IPS-18c (cell line): ENCODE measurements around the gene RSPH1.

ENCODE experiments used
- H3K4me3 ChIP-seq: 2 replicates; pipeline ENCODE4 v1.7.0; 2013; ENCODE audit warnings: low read depth, mild to moderate bottlenecking, low read length, moderate library complexity; ENCODE audit not compliant: insufficient read depth
- H3K9me3 ChIP-seq: one replicate; pipeline ENCODE4 v1.6.1; 2013; ENCODE audit warnings: mild to moderate bottlenecking, low read length, moderate library complexity; ENCODE audit not compliant: control insufficient read depth, insufficient read depth

The RSPH1 gene

DNA sequence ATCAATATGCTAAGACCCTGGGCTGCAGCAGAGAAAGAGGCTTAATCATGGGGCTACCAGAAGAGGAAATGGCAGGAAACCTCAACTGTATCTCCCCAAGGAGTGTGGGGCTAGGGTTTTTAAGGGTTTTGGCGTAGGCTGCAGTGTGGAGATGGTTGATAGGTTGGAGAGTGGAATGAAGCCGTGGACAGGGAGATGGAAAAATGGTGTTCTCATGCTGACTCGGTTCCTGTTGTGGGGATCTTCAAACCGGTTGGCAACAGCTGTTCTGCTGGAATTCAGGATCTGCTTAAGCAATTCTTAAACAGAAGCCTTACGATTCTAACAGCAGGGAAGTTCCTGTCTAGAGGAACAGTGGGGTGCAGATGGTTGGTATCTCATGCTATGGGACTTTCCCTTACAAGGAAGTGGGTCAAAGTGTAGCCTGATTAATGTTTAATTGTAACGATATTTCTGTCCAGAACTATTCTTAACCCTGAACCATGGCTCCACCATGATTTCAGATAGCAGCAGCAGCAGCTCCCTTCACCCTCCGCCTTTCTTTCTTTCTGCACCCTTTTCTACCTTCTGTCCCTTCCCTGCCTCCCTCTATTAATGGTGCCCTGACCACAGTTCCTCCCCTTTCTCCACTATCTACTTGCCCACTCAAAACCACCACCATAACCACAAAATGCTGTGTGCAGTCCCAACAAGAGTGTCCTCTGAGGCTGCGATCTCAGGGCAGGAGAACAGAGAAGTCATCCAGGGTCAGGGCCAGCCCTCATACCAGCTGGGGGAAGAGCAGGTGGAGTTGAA is 30.8 kb downstream of the RSPH1 start:
- no peak overlapping the region for H3K4me3 ChIP-seq
- H3K9me3 ChIP-seq = no peaks in the 10 kb centered on the region

DNA sequence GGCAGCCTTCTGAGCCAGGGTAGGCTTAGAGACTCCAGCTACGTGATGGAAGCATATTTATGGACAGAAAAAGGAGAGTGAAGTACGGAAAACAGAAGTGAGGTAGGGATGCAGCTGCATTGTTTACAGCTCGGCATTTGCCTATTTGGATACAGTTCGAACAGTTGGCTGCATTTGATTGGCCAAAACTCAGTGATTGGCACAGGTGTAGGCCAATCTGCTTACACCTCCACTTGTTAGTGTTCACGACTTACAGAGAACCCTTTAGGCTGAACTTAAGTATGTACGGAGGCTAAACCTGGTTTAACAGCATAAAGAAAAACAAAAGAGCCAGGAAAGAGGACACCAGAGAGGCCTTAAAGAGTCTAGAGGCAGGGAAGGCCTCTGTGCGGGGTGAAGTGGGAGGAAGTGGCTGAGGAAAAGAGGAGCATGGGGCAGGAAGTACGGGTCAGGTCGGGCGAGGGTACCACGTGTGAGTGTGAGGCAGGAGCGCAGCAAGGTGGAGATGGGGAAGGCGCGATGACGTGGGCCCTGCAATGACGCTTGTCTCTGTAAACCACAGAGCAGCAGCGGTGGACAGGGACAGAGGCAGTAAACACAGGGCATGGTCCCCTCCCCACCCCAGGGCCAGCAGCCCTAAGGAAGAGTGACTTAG is 32.0 kb downstream of the RSPH1 start:
- Histone ChIP-seq H3K4me3 (no peak overlapping the region), H3K9me3 (no peaks in the 10 kb centered on the region)

GRCh38 chr21:42461881-42462877 is 33.8 kb downstream of the RSPH1 start:
- H3K9me3 ChIP-seq = no peaks in the 10 kb centered on the region
- no peak overlapping the region for H3K4me3 ChIP-seq

GRCh38 chr21:42461185-42461520 is 34.9 kb downstream of the RSPH1 start:
- H3K9me3 ChIP-seq = no peaks in the 10 kb centered on the region
- H3K4me3 ChIP-seq = no peak overlapping the region

GRCh38 chr21:42460391-42461184 is 35.4 kb downstream of the RSPH1 start:
- no peaks in the 10 kb centered on the region for H3K9me3 ChIP-seq
- H3K4me3 ChIP-seq = no peak overlapping the region

DNA sequence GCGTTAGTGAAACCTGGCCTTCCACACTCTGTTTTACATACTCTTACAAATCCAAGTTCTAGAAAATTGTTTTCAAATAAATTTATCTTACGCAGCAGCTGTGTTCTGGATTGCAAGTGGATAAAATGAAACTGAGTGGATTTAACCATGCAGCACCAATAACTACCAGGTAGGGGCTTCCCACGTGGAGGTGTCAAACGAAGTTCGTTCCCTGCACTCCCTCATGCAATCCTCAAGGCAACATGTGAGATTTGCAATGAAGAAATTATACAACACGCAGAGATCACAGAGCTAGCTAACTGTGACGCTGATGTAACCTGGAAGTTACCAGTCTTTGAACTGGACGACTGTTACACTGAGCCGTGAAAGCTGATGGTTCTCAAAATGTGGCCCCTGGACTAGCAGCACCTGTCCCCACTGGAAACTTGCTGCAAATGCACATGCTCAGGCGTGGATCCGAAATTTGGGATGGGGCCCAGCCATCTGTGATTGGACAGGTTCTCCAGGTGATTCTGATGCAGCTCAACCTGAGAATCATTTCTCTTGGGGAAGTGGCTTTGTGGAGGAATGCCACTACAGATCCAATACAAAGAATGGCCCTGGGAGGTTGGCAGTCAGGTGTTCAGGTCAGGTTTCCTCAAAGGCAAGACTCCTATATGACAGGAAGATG is 36.3 kb downstream of the RSPH1 start:
- Histone ChIP-seq H3K9me3 (no peaks in the 10 kb centered on the region), H3K4me3 (no peak overlapping the region)

DNA sequence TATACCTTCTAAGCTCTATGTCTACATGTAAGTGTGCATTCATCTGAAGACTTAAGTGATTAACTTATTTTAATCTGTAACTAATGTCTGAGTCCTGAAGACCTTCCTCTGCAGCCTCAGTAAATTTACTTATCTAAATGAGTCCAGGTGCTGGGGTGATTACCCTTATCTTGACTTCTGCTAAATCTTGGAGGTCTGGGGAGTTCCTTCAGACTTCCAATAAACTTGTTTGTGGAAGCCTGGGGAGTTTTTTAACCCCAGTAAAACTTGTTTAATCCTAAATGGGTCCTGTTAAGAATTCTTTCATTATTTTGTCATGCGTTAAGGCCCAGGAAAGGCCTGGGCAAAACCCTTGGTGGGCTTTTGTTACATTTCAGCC is 37.0 kb downstream of the RSPH1 start:
- no peak overlapping the region for H3K4me3 ChIP-seq
- H3K9me3 ChIP-seq = no peaks in the 10 kb centered on the region

DNA sequence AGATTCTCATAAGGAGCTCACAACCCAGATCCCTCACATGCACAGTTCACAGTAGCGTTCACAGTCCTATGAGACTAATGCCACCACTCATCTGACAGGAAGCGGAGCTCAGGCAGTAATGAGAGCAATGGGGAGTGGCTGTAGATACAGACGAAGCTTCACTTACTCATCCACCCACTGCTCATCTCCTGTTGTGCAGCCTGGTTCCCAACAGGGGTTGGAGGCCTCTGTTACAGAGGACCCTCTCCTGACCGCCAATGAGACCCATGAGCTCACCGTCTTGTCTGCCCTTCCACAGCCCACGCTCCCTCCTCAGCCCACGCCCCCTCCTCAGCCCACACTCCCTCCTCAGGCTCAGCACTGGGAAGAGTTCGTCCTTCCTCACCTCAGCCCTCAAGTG is 39.6 kb downstream of the RSPH1 start:
- no peaks in the 10 kb centered on the region for H3K9me3 ChIP-seq
- no peak overlapping the region for H3K4me3 ChIP-seq

DNA sequence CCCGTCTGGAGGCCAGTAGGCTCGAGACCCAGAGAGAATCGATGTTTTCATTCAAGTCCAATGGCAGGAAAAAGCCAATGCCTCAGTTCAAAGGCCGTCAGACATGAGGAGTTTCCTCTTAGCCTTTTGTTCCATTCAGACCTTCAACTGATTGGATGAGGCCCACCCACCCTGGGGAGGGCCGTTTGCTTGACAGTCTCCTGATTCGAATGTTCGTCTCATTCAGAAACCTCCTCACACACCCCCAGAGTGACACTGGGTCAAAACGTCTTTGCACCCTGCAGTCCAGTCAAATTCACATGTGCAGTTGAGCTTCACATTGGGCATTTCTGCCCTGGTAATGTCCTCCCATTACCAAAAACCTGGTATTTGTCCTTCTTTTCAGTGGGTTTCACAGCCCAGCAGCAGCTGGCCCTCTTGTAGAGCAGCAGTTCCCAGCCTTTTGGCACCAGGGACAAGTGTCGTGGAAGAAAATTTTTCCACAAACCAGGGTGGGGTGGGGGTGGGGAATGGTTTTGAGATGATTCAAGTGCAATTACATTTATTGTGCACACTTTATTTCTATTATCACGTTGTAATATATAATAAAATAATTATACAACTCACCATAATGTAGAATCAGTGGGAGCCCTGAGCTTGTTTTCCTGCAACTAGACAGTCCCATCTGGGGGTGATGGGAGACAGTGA is 40.1 kb downstream of the RSPH1 start:
- Histone ChIP-seq H3K4me3 (no peak overlapping the region), H3K9me3 (no peaks in the 10 kb centered on the region)

- Histone ChIP-seq H3K4me3 (no peak overlapping the region), H3K9me3 (no peaks in the 10 kb centered on the region)
These were observed 40.8 kb downstream of the RSPH1 start for GRCh38 chr21:42455196-42455595.

DNA sequence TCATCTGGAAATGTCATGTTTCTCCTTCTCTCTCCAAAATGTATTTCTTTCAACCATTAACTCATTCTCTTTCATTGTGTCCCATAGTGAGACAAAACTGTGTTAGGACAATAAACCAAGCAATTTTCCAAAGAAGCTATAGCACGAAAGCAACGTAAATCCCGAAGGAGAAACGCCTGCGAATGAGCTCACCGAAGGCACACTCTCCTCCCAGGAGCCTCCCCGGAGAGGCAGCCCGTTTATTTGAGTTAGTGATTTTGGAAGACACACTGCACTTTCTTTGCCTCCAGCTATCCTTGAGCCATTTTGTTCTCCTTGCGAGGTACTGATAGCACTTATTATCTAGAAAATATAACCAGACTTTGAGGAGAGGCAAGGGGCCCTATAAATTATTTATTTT is 41.2 kb downstream of the RSPH1 start:
- Histone ChIP-seq H3K9me3 (no peaks in the 10 kb centered on the region), H3K4me3 (no peak overlapping the region)

DNA sequence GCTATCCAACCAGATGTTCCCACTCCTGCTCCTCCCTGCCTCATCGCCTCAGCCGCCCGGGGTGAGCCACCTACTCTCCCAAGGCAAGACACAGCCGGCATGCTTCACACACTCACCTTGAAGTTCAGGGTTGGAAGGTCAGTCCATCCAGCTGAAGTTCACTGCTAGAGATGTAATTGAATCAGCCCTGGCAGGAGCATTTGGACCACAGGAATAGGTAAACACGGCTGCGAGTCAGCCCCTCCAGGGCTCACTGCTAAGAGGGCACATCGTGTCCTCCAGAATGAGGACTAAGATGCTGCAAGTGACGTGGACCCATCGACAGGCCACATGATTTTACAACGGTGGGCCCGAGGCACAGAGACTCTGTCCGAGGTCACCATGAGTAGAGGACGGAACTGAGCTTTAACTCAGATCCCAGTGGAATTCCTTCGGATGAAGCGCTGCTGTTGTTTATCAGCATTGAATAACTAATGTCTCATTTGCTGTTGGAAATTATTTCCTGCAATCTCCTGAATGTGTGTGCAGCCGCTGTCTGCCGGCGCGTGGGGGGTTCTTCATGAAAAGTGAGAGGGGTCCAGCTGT is 41.9 kb downstream of the RSPH1 start:
- Histone ChIP-seq H3K4me3 (no peak overlapping the region), H3K9me3 (no peaks in the 10 kb centered on the region)

DNA sequence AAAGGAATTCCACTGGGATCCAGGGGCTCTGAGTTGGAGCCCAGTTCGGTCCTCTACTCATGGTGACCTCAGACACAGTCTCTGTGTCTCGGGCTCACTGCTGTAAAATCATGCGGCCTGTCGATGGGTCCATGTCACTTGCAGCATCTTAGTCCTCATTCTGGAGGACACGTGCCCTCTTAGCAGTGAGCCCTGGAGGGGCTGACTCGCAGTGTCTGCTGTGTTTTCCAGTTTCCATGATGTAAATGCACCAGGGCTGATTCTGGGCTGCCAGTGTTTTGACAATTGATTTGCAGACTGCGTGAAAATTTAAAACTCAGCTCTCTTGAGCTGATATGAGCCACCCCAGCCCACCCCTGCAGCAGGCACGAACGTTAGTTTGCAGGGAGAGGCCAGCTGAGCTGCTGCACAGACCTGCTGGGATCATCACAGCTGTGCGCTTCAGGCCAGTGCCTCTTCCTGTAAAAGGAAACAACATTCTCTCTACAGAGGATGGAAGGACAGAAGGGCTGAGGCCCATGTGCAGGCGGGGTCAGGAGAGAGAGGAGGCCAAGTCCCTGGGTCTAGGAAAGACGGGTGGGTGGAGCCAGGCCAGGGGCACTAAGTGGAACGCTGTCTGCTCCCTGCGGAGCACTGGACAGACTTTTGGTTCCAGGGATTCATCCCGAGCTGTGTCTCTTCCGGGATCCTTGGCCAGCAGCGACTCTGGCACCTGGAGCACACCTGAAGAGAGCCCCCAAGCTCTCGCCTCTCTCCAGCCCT is 42.6 kb downstream of the RSPH1 start:
- Histone ChIP-seq H3K9me3 (no peaks in the 10 kb centered on the region), H3K4me3 (no peak overlapping the region)

GRCh38 chr21:42452401-42453223 is 43.4 kb downstream of the RSPH1 start:
- Histone ChIP-seq H3K9me3 (no peaks in the 10 kb centered on the region), H3K4me3 (no peak overlapping the region)
